ENCODE measurements around the gene CRELD1.
"Not testable (repeated sequence)": the region's sequence is repeated elsewhere in the genome, so short reads cannot be mapped to it uniquely, and the experiment has no call there.

CRELD1 gene

DNA sequence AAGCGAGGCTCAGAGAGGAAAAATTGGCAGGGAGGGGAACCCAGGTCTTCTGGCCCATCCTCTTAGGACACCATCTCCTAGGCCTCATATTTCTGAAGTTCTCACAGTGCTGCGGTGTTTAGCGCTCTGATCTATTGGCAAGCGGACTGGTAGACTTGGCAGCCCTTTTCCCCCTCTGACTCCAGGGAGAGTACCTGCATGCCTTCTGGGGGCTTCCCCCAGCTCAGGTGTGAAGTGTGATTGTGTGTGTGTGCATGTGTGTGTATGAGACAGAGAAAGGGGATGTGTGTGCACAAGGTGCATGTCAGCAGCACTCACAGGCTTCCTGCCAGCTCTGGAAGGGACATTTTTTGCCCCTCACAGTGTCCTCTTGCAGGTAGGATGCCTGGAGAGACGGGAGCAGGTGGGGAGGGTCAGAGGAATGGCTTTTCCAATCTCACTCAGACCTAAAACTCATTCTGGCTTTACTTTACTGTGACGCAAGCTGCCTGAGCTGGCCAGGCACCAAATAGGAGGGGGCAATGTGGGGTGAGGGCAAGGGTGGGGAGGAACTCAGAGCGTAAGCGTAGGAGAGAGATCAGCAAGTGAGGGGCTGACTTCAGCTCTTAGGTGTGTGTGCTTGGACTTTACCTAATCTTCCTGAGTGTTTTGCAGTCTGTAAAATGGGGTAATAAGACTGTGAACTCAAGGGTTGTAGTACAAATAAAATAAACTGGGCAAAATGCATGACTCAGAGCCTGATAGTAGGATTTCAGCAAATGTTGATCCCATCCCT is 35.0 kb upstream of the CRELD1 start:
- no peak for DNase-seq (ENCODE audit: low read depth, low spot score)
- in situ Hi-C loops (cut with HindIII; ENCODE audit: low sequenced_read_pairs): no loop called here
- no peak overlapping the region for H3K4me3 ChIP-seq (ENCODE audit: low read depth, low read length)
- TF ChIP-seq, protein P1, sequence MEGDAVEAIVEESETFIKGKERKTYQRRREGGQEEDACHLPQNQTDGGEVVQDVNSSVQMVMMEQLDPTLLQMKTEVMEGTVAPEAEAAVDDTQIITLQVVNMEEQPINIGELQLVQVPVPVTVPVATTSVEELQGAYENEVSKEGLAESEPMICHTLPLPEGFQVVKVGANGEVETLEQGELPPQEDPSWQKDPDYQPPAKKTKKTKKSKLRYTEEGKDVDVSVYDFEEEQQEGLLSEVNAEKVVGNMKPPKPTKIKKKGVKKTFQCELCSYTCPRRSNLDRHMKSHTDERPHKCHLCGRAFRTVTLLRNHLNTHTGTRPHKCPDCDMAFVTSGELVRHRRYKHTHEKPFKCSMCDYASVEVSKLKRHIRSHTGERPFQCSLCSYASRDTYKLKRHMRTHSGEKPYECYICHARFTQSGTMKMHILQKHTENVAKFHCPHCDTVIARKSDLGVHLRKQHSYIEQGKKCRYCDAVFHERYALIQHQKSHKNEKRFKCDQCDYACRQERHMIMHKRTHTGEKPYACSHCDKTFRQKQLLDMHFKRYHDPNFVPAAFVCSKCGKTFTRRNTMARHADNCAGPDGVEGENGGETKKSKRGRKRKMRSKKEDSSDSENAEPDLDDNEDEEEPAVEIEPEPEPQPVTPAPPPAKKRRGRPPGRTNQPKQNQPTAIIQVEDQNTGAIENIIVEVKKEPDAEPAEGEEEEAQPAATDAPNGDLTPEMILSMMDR (IDR thresholded peaks at IDR 0.05; ENCODE audit: low read depth, low read length): no peak

DNA sequence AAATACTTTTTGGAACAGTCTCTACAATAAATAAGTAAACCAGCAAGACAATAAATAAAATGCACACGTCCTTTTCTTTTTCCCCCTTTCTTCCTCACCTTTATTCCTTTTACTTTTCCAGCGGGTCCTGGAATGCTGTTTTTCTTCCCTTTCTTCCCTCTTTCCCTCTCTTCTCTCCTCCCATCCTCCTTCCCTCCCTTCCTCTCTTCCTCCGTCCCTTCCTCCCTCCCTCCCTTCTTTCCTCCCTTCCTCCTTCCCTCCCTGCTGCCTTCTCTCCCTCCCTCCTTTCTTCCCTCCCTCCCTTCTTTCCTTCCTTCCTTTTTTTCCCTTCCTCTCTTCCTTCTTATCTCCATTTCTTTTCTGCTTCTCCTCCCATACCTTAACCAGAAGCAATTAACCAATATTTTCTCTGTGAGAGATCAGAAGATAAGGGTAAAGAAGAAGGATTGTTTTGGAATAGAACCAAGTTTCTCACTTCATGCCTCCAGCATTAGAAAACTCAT is 34.3 kb upstream of the CRELD1 start:
- TF ChIP-seq, protein P1 (IDR thresholded peaks at IDR 0.05; ENCODE audit: low read depth, low read length): no peak
- in situ Hi-C loops (cut with HindIII; ENCODE audit: low sequenced_read_pairs): no loop called here
- H3K4me3 ChIP-seq (ENCODE audit: low read depth, low read length): no peak overlapping the region
- DNase-seq (ENCODE audit: low read depth, low spot score): no peak

DNA sequence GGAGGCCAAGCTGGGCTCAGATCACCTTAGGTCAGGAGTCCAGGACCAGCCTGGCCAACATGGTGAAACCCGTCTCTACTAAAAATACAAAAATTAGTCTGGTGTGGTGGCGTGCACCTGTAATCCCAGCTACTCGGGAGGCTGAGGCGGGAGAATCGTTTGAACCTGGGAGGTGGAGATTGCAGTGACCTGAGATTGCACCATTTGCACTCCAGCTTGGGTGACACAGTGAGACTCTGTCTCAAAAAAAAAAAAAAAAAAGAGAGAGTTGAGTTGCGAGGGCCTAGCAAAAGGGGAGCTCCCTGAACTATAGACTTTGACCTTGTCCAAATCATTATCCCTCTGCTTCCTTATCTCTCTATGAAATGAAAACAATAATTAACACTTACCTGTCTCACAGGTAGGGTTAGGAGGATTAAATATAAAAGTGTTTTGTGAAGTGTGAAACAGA is 32.6 kb upstream of the CRELD1 start:
- in situ Hi-C loops (cut with HindIII; ENCODE audit: low sequenced_read_pairs); H3K4me3 ChIP-seq (ENCODE audit: low read depth, low read length); DNase-seq (ENCODE audit: low read depth, low spot score): not testable (repeated sequence)

DNA sequence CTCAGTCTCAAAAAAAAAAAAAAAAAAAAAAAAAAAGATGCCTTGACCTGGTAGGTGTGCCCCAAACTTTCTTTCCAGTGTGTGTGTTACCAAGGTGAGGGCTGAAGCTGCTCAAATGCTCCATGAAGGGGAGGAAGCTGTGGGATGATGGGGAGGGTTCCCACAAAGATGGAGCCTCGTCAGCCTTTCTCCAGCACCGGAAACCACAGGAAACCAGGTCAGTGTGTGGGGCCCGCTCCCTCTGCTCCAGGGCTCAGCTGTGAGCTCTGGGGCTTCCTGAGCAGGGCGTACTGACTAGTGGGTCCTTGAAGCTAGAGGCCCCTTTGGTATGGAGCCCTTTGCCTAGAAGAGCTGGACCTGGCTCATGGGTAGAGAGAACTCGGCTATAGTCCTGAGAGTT is 31.7 kb upstream of the CRELD1 start:
- H3K4me3 ChIP-seq (ENCODE audit: low read depth, low read length): no peak overlapping the region
- no peak for DNase-seq (ENCODE audit: low read depth, low spot score)
- TF ChIP-seq, protein P1 (IDR thresholded peaks at IDR 0.05; ENCODE audit: low read depth, low read length): no peak
- in situ Hi-C loops (cut with HindIII; ENCODE audit: low sequenced_read_pairs): no loop called here

DNA sequence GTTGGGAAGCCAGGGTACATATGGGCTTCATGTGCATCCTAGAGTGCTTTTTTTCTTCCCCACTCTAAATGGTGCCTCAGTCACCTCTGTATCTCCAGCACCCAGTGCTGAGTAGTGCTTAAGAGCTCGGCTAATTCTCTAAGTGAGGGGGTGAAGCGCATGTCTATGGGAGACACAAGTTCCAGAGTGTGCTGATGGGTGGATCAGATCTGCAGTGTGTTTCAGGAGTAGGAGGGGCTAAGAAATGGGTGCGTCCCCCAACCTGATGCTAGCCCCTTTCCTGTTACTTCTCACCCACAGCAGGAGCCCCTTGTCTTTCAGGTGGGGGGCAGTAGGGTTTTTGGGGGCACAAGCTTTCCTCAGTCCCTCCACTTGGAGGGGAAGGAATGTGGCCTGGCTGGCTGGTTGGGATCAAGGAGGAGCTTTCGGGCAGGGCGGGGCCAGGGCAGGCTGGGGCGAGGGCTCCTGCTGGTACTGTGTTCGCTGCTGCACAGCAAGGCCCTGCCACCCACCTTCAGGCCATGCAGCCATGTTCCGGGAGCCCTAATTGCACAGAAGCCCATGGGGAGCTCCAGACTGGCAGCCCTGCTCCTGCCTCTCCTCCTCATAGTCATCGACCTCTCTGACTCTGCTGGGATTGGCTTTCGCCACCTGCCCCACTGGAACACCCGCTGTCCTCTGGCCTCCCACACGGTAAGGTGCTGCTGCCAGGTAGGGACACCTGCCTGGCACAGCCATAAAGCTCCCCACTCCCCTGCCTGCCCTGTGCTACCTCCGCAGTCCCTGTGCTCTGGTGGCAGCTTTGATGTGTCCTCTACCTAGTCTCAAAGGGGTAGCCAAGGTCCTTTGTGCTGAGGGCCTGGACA is 31.0 kb upstream of the CRELD1 start, which contains the start of gene IL17RE:
Gene IL17RE, plus strand, starts transcription at position 477 of the 866 bp plus-strand sequence. Its CDS starts 85 bp downstream, at position 562.
- DNase-seq (ENCODE audit: low read depth, low spot score): no peak
- no peak within 1 kb of the TSS for H3K4me3 ChIP-seq (ENCODE audit: low read depth, low read length)
- in situ Hi-C loops (cut with HindIII; ENCODE audit: low sequenced_read_pairs): no loop called here
- TF ChIP-seq, protein P1 (IDR thresholded peaks at IDR 0.05; ENCODE audit: low read depth, low read length): no peak

DNA sequence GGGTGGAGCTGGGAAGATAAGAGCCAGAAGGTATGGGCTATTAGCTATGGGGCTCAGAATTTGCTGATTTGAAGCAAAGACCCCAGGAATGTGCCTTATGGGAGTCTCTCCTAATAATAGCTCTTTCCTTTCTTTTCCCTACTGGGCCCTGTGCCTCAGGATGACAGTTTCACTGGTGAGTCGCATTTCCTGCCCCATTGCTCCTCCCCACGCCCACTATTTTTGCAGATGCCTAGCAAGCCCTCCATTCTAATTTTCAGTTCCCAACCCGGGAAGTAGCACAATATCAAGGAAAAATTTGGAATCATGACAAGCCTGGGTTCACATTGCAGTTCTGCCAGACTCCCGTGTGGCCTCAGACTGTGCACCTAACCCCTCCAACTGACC is 30.4 kb upstream of the CRELD1 start:
- peak; percentile 15 for DNase-seq (ENCODE audit: low read depth, low spot score)
- TF ChIP-seq, protein P1 (IDR thresholded peaks at IDR 0.05; ENCODE audit: low read depth, low read length): no peak
- in situ Hi-C loops (cut with HindIII; ENCODE audit: low sequenced_read_pairs): no loop called here
- no peak overlapping the region for H3K4me3 ChIP-seq (ENCODE audit: low read depth, low read length)

Data from astrocyte of the spinal cord (primary cell).